ENCODE measurements around the gene RBL1.
A peak's percentile ranks its signal among the peaks of the same experiment; 100 is the strongest.
"Not testable (repeated sequence)": the region's sequence is repeated elsewhere in the genome, so short reads cannot be mapped to it uniquely, and the experiment has no call there.

RBL1 gene, protein sequence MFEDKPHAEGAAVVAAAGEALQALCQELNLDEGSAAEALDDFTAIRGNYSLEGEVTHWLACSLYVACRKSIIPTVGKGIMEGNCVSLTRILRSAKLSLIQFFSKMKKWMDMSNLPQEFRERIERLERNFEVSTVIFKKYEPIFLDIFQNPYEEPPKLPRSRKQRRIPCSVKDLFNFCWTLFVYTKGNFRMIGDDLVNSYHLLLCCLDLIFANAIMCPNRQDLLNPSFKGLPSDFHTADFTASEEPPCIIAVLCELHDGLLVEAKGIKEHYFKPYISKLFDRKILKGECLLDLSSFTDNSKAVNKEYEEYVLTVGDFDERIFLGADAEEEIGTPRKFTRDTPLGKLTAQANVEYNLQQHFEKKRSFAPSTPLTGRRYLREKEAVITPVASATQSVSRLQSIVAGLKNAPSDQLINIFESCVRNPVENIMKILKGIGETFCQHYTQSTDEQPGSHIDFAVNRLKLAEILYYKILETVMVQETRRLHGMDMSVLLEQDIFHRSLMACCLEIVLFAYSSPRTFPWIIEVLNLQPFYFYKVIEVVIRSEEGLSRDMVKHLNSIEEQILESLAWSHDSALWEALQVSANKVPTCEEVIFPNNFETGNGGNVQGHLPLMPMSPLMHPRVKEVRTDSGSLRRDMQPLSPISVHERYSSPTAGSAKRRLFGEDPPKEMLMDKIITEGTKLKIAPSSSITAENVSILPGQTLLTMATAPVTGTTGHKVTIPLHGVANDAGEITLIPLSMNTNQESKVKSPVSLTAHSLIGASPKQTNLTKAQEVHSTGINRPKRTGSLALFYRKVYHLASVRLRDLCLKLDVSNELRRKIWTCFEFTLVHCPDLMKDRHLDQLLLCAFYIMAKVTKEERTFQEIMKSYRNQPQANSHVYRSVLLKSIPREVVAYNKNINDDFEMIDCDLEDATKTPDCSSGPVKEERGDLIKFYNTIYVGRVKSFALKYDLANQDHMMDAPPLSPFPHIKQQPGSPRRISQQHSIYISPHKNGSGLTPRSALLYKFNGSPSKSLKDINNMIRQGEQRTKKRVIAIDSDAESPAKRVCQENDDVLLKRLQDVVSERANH

DNA sequence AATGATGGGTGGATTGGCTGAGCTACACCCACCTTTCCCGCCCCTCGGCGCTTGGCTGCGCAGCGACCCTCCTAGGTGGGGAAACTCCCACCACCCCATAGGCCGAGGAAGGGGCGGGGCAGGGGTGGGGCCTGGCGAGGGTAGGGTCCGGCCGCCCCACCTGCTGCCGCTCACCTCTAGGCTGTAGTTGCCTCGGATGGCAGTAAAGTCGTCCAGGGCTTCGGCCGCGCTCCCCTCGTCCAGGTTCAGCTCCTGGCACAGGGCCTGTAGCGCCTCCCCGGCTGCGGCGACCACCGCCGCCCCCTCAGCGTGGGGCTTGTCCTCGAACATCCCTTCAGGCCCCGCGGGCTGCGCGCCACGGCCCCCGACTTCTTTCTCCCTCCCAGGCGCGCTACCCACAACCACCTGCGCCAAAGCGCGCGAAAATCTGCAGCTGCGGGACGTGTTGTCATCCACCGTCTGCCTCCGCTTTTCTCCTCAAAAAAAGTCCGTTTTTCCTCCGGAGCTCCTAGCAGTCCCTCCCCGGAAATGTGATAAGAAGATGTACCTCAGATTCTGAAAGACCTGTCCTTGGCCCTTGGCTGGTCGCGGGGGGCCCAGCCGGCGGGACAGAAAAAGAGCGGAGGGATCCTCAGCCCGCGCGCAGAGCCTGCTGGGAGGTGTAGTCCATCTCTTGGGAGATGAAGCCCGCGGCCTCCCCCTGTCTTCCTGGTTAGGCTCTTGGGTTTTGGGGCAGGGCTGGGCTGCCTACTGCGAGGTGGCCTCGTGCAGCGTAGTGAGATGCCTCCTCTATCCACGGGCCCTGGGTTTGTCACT lies at the start of gene RBL1:
Gene RBL1 (minus strand): TSS at position 399 of the 816 bp plus-strand sequence. CDS start 69 bp downstream, at position 330.
- DNase-seq (ENCODE audit: low spot score): peak; percentile 93

DNA sequence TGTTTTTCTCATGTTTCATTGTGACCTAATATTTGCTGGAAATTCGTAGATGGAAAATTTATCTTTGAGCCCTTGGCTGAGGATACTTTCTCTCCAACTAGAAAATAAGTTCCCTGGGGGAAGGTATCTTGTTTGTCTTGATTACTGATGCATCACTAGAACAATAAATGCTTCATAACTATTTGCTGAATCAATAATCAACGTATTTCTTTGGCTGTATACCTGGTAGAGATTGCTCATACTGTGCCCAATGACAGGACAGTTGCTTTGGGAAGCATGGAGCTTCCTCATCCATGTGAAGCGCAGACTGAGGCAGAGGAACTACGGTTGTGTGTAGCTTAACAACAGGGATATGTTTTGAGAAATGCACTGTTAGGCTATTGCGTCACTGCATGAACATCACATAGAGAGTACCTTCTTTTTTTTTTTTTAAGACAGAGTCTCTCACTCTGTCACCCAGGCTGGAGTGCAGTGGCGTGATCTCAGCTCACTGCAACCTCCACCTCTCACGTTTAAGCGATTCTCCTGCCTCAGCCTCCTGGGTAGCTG lies 49.1 kb upstream of the RBL1 start:
- DNase-seq (ENCODE audit: low spot score): no peak

DNA sequence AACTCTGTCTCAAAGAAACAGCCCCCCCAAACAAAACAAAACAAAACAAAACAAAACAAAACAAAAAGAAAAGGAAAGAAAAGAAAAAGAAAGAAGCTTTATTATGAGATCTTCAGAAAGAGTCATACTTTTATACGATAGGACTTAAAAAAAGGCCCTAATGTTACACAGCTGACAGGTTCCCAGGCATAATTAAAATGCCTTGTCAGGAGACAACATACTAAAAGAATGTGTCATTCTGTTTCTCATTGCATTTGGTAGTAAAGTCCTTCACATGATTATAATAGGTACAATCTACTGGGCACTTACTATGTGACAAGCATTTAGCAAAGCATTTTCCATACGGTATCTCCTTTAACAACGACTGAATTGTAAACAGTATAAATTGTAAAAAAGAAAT lies 46.9 kb upstream of the RBL1 start:
- no peak for DNase-seq (ENCODE audit: low spot score)

DNA sequence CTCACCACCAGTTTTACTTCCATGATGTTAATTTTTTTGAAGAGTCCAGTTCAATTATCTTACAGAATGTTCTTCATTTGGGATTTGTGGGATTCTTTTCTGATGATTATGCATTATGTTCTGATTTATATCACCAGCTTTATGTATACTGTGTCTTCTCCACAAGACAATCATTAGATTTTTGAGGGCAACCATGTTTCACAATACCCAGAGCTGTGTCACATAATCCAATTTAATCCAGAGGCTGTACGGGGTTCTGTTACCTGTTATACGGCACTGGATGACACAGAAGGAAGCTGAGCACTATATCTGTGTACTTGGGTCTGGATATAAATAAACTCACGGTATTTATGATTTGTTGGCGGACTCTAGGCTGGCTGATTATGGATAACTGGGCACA lies 41.8 kb upstream of the RBL1 start:
- DNase-seq (ENCODE audit: low spot score): no peak

DNA sequence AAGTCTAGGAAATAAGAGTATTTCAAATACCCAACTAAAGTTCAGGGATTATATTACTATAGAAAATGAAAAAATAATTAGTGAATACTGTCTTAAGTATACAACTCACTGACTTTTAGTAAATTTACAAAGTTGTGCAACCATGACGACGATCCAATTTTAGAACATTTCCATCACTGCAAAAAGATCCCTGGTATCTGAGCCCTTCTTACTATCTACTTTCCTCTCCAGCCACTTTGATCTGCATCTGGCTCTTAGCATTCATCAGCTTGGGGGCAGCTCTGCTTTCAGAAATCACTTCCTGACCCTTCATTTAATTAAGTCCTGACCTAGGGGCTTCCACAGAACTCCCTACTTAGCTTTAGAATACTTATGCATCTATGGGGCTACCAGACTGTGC lies 38.2 kb upstream of the RBL1 start:
- no peak for DNase-seq (ENCODE audit: low spot score)

DNA sequence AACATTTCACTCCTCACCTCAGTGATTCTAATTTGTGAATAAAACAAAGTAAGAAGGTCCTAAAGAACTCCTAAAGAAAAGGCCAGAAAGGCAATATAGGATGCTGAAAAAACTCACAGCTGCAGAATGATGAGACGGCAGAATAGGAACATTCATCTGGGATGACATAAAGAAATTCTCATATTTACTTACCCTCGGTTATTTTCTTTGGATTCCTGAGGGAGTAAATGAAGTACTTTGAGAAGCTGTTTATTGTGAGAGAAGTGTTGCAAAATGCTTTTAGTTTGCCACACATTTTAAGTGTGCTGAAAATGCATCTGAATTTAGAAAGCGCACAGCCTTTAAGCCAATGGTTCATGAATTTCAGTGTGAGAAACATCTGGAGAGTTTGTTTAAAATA lies 35.7 kb upstream of the RBL1 start:
- no peak for DNase-seq (ENCODE audit: low spot score)

DNA sequence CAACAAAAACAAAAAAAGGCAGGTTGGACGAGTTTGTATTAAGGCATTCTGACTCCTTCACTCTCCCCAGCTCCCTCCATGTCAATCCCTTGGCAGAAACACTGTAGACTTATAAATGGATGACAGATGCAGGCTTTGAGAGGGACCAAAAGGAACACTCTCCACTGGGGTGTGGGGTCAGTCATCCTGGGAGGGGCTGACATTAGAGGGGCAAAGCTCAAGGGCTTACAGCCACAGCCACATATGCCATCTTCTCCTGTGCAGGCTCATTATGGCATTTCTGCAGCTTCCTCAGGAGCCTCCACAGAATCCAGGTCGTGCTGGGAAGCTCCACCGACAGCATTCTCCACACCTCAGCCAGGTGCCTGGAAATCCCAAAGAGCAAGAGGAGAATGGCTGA lies 33.0 kb upstream of the RBL1 start:
- DNase-seq (ENCODE audit: low spot score): no peak

DNA sequence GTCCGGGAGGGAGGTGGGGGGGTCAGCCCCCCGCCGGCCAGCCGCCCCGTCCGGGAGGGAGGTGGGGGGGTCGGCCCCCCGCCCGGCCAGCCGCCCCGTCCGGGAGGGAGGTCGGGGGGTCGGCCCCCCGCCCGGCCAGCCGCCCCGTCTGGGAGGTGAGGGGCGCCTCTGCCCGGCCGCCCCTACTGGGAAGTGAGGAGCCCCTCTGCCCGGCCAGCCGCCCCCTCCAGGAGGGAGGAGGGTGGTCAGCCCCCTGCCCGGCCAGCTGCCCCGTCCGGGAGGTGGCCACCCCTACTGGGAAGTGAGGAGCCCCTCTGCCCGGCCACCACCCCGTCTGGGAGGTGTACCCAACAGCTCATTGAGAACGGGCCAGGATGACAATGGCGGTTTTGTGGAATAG lies 30.5 kb upstream of the RBL1 start:
- DNase-seq (ENCODE audit: low spot score): not testable (repeated sequence)

DNA sequence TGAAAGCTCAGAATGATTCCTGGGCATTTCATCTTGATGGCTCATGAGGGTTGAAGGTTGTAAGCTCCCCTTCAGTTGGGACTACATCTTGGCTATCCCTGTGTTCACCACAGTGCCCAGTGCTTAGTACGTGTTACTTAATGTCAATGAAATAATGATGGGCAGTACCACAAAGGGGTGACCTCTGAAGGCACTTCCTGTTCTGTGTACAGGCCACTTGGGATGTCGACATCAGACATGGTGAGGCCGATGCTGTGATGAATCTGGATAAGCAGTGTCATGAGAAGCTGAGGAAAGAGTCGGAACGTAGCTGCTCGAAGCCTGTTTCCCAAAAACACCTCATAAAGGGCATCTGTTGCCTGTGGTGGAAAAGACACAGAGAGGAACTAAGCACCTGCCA lies 27.6 kb upstream of the RBL1 start:
- DNase-seq (ENCODE audit: low spot score): no peak

DNA sequence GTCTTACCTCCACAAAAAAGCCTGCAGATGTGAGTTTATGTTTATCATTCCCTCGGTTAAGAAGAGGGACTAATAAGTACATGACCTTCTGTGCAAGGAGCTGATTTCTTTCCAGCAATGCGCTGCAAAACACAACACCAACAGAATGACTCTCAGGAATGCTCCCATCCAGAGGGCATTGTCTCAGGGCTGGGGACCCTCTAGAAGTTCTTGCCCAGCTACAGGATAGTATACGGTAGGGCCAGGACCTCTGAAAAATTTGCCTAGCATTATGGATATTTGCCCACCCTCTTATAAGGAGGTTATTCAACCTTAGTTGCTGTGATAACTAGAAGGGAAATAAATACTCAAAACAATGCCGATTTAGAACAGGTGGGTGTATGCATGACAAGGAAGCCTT lies 24.7 kb upstream of the RBL1 start:
- no peak for DNase-seq (ENCODE audit: low spot score)

DNA sequence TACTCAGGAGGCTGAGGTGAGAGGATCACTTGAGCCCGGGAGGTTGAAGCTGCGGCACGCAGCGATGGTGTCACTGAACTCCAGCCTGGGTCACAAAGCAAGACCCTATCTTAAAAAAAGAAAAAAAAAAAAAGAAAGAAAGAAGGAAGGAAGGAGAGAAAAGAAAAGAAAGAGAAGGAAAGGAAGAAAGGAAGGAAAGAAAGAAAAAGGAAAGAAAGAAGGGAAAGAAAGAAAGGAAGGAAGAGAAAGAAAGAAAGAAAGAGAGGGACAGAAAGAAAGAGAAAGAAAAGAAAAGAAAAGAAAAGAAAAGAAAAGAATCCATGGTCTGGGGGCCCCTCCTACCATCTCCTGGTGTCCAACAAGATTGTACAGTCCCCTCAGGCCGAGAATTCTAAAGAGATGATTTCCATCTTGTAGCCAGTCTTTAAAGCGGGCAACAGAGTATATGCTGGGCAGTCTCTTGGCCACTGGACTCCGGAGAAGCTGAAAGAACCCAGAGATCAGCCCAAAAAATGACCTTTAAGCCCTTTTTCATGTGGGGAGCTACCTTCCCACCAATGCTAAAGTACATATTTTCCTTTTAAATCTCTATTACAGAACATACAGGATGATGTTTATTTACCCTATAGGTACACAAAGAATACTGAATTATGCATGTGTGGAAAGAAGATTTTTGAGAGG lies 23.7 kb upstream of the RBL1 start:
- no peak for DNase-seq (ENCODE audit: low spot score)

DNA sequence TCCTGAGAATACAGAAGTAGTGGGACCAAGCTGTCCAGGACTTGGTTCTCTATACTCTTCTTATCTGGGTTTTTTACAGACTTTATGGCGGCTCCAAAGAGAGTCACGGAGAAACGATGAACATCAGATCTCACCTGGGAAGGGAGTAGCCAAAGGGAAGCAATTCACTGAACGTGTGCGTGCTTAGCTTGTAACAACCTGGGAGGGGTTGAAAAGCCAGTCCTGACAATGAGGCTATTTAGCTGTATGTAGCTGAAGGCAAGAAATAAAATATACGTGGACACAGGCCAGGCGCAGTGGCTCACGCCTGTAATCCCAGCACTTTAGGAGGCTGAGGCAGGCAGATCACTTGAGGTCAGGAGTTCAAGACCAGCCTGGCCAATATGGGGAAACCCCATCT lies 18.2 kb upstream of the RBL1 start:
- no peak for DNase-seq (ENCODE audit: low spot score)

DNA sequence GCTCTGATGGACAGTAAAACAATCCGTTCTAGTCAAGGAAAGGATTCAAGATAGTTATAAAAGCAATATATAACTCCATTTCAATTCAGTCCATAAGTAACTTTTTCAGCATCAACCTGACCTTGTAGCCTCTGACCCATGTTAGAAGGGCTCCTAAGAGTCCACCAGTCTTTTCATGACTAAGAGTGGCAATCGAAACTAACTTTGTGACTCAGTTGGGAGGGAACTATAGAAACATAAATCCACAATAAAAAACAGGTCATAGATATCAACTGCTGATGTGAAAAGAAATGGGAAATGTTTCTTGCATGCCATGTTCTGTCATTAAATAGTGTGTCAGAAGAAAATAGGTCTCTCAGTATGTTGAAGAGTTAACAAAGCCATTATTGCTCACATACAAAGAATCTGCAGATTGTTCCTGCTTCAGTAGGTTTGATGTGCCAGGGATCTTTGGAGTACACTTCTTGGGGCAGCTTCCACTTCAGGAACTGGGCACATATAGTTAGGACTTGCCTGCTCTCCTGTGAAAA lies 16.2 kb upstream of the RBL1 start:
- DNase-seq (ENCODE audit: low spot score): no peak

DNA sequence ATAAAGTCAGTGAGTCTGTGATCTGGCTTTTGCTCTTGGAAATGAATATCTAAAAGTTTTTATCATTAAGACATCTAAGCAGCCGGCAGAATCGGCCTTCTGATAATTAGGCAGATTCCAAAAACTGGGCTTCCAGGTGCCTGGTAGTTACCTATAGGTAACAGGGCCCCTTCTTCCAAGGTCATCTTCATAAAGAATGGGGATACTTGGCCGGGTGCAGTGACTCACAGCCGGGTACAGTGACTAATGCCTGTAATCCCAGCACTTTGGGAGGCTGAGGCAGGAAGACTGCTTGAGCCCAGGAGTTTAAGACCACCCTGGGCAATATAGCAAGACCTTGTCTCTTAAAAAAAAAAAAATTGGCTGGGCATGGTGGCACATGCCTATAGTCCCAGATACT lies 12.9 kb upstream of the RBL1 start:
- DNase-seq (ENCODE audit: low spot score): no peak

DNA sequence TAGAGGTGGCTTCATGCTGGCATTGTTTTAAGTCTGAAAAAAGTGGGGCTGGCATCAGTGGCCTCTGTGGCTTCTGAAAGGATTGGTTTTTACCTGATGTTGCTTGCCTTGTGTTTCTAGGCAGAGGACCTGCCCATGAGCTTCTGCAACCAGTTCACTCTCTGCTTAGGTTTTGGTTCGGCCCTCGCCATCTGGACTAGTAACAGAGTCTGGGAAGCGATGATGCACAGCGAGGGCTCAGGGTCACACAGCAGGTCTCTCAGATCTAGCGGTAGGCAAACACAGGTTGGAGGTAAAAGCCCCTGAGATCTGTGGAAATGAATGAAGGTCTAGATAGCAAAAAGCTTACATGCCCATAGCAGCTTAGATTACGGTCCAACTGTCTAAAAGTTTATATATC lies 6.8 kb upstream of the RBL1 start:
- no peak for DNase-seq (ENCODE audit: low spot score)

DNA sequence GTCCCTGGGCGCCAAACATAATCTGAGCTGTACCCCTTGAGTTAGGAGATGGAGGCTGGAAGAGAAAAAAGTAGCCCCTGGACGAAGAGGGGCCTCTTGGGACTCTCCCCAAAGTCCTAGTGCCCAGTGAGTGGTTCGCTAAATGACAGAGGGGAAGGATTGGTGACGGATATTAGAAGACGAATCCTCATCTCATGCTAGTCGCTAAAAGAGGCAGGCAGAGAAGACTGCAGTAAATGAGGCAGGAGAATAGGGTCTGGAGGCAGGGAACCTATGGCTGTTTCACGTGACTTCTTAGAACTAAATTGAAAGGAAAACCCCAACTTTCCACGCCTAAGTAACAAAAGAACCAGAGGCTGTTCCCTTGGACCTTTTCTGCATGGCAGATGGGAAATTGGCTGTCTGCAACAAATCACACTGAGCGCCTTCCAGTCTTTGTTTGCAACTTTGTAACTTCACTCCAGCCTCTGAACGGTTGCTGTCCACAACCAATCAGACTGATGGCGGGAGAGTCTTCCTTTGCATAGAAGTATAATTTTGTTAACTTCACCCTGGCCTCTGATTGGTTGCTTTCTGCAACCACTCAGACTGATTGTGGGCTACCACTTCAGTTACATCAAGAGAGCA lies 731 bp upstream of the RBL1 start:
- DNase-seq (ENCODE audit: low spot score): no peak

DNA sequence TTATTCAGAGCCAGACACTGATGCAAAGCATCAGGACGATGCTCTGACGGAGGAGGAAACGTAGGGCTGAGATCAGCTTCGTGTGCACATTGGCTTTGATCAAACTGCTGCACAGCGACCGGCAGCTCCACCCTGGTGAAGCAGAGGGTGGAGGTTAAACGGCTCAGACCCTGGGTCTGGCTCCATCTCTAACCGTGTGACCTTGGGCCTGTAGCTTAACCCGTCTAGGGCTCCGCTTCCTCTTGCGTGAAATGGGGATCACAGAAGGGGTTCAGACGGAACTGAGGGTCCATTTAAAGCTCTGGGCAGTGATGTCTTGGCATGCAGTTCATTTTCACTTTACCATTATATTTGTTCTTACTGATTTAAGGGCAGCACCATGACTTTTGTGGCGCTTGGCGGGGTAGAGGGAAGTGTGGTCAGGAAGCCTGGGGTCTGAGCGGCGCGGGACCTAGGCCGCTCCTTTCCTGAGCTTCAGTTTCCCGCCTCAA lies 644 bp downstream of the RBL1 start:
- peak; percentile 43 for DNase-seq (ENCODE audit: low spot score)

DNA sequence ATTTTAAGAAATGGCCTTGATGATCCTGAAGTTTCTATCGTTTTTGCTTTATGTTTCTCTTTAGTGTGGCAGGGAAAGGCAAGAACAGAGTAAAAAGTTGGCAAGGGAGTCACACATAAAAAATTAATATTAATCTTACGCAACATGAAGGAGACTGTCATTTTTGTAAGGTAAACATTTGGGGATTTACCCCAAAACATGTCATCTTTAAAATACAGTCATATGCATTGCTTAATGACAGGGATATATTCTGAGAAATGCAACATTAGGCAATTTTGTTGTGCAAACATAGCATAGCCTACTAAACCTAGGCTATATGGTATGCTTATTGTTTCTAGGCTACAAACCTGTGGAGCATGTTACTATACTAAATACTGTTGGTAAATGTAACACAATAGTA lies 5.4 kb downstream of the RBL1 start:
- DNase-seq (ENCODE audit: low spot score): no peak

DNA sequence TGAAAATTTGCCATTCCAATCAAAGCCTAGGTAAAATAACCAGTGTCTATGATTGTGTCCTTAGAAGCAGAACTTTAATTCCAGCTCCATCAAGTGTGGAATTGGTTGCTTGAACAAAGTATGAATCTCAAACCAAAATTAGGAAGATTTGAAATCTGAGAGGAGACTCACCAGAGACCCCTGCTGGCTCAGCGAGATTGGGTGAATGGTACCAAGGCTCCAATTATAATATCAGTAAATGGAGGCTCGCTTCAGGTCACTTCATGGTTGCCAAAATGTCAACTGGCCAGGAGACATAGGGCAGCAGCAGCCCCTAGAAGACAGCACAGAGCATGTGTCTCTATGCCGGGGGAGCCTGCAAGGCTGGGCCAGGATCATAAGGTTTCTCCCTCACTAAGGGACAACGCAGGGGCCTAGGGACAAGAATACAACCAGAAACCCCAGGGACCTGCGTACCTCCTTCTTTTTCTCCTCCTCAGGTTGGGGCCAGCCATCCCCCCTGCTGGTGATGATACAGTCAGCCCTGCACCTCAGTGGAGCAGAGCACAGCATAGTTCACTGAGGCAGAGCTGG lies 14.0 kb downstream of the RBL1 start:
- no peak for DNase-seq (ENCODE audit: low spot score)

DNA sequence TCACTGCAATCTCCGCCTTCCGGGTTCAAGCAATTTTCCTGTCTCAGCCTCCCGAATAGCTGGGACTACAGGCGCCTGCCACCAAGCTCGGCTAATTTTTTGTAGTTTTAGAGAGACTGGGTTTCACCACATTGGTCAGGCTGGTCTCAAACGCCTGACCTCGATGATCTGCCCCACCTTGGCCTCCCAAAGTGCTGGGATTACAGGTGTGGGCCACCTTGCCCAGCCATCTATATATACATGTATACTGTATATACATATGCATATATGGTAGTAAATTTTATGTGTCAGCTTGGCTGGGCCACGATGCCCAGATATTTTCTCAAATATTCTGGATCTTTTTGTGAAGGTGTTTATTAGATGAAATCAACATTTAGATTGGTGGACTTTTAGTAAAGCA lies 18.8 kb downstream of the RBL1 start:
- DNase-seq (ENCODE audit: low spot score): no peak
